ENCODE results near the gene NABP1. TPM values are rescaled to one million over a fixed set of nuclear protein-coding genes. Genes with fewer than 3 reads are reported as not detected.

NABP1 gene
- total RNA-seq, 4 donors from 2014 or later: 11.4 to 26.6 (median 22.2) TPM

GRCh38 chr2:191676790-191677645 lies 918 bp upstream of the NABP1 start:
- no peaks in the 10 kb centered on the region for H3K27me3 ChIP-seq
- no peaks in the 10 kb centered on the region for H3K9me3 ChIP-seq
- H3K4me3 ChIP-seq: peak overlapping the region; percentile 48 to 76 (median 63)
- WGBS, 2 donors: 16 to 20% methylated on average over 8 of the region's 8 CpGs
- no peaks in the 10 kb centered on the region for H3K36me3 ChIP-seq
- TF ChIP-seq CTCF (IDR thresholded peaks at IDR 0.05): no peak
- no peak for TF ChIP-seq POLR2A (IDR thresholded peaks at IDR 0.05)
- peak in 1 of 2 donors; percentile 10 for TF ChIP-seq EP300 (IDR thresholded peaks at IDR 0.05)
- peaks cover 0 to 53% (median 12%) of the 10 kb centered on the region in 4 donors for H3K4me1 ChIP-seq
- DNase-seq (ENCODE audit: low spot score in 2 of 2): no peak
- H3K27ac ChIP-seq: peak overlapping the region; percentile 85 to 99 (median 94)

- H3K4me1 ChIP-seq: peaks cover 0 to 69% (median 16%) of the 10 kb centered on the region in 4 donors
- peak overlapping the region; percentile 48 to 90 (median 74) for H3K4me3 ChIP-seq
- 2 to 5% methylated on average over 40 of the region's 40 CpGs for WGBS, 2 donors
- TF ChIP-seq EP300 (IDR thresholded peaks at IDR 0.05) (no peak), POLR2A (IDR thresholded peaks at IDR 0.05) (no peak), CTCF (IDR thresholded peaks at IDR 0.05) (no peak)
- H3K36me3 ChIP-seq: peaks cover 0 to 12% (median 0%) of the 10 kb centered on the region in 3 donors
- H3K9me3 ChIP-seq: no peaks in the 10 kb centered on the region
- H3K27ac ChIP-seq: peak overlapping the region; percentile 85 to 99 (median 95)
- H3K27me3 ChIP-seq: no peaks in the 10 kb centered on the region
- peak; percentile 47 to 51 for DNase-seq (ENCODE audit: low spot score in 2 of 2)
Observed at GRCh38 chr2:191678437-191679100, 633 bp downstream of the NABP1 start.

- no peak for DNase-seq (ENCODE audit: low spot score in 2 of 2)
- Histone ChIP-seq H3K36me3 (peaks cover 0 to 19% (median 3%) of the 10 kb centered on the region in 3 donors), H3K9me3 (no peaks in the 10 kb centered on the region), H3K27ac (peak overlapping the region in 3 of 4 donors; percentile 94 to 99 (median 96)), H3K4me1 (peaks cover 0 to 71% (median 16%) of the 10 kb centered on the region in 4 donors), H3K27me3 (no peaks in the 10 kb centered on the region), H3K4me3 (peak overlapping the region in 1 of 4 donors; percentile 76)
- TF ChIP-seq POLR2A (IDR thresholded peaks at IDR 0.05) (no peak), CTCF (IDR thresholded peaks at IDR 0.05) (no peak)
- 93 to 94% methylated on average over 4 of the region's 4 CpGs for WGBS, 2 donors
Observed at GRCh38 chr2:191679818-191680600, 2.1 kb downstream of the NABP1 start.

- DNase-seq (ENCODE audit: low spot score in 2 of 2): no peak
- Histone ChIP-seq H3K27ac (peak overlapping the region in 3 of 4 donors; percentile 48 to 96 (median 94)), H3K4me1 (peaks cover 0 to 70% (median 16%) of the 10 kb centered on the region in 4 donors), H3K4me3 (no peak overlapping the region), H3K27me3 (no peaks in the 10 kb centered on the region), H3K36me3 (peaks cover 0 to 26% (median 4%) of the 10 kb centered on the region in 3 donors), H3K9me3 (no peaks in the 10 kb centered on the region)
- WGBS, 2 donors: 83 to 84% methylated on average over 1 of the region's 1 CpG
- TF ChIP-seq POLR2A (IDR thresholded peaks at IDR 0.05) (no peak), CTCF (IDR thresholded peaks at IDR 0.05) (no peak)
Observed at GRCh38 chr2:191680639-191681038, 2.7 kb downstream of the NABP1 start.

All from tibial nerve (tissue), 4 donors.